HUES6 (cell line): ENCODE data around the gene CC2D2A.

Experiments
- H3K27ac ChIP-seq: 2 replicates; pipeline ENCODE4 v1.7.0; 2013; ENCODE audit warnings: low read depth, mild to moderate bottlenecking, low read length, inconsistent platforms
- H3K27me3 ChIP-seq: 2 replicates; pipeline ENCODE4 v1.6.1; 2013; ENCODE audit warnings: low read length; ENCODE audit not compliant: control insufficient read depth, insufficient read depth
- H3K36me3 ChIP-seq: 2 replicates; pipeline ENCODE4 v1.6.1; 2013; ENCODE audit warnings: low read length; ENCODE audit not compliant: control insufficient read depth, insufficient read depth
- H3K4me1 ChIP-seq: 2 replicates; pipeline ENCODE4 v1.6.1; 2013; ENCODE audit warnings: low read length; ENCODE audit not compliant: control insufficient read depth, insufficient read depth
- H3K4me3 ChIP-seq: 2 replicates; pipeline ENCODE4 v1.5.1; 2013; ENCODE audit warnings: low read depth, low read length
- H3K9ac ChIP-seq: one replicate; pipeline ENCODE4 v1.6.1; 2013; ENCODE audit warnings: mild to moderate bottlenecking, low read length
- H3K9me3 ChIP-seq: 2 replicates; pipeline ENCODE4 v1.6.1; 2013; ENCODE audit warnings: low read depth, low read length; ENCODE audit not compliant: control insufficient read depth, insufficient read depth

Gene CC2D2A

GRCh38 chr4:15469402-15470127, at the start of gene CC2D2A:
Gene CC2D2A (plus strand): TSS chr4:15469882. CDS start chr4:15475933, 6,051 bp downstream.
- H3K9ac ChIP-seq, result peak within 1 kb of the TSS; percentile 3
- H3K27me3 ChIP-seq, result no peaks in the 10 kb centered on the region
- H3K27ac ChIP-seq, result no peak within 1 kb of the TSS
- no peaks in the 10 kb centered on the region for H3K9me3 ChIP-seq
- H3K36me3 ChIP-seq, result no peaks in the 10 kb centered on the region
- H3K4me3 ChIP-seq, result peak within 1 kb of the TSS; percentile 51
- peaks cover 32% of the 10 kb centered on the region for H3K4me1 ChIP-seq

DNA sequence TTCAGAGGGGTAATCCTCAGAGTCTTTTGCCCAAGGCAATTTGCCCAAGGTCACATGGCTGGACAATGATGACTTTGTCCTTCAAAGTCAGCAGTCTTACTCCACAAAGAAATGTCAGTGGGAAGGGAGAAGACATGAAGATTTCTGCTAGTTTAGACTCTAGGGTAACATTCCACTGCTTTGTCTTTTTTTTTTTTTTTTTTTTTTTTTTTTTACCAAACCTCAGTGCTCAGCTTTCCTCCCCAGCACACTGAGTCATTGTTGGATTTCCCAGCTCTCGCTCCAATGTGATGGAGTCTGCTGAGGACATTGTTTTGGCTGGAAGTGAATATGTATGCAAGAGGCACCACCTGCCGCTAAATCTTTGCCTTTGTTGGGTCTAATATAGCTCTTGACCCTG, 49.0 kb upstream of the CC2D2A start:
- Histone ChIP-seq H3K4me1 (peaks cover 14% of the 10 kb centered on the region), H3K36me3 (no peaks in the 10 kb centered on the region), H3K4me3 (no peak overlapping the region), H3K9me3 (no peaks in the 10 kb centered on the region), H3K27ac (no peak overlapping the region), H3K27me3 (no peaks in the 10 kb centered on the region), H3K9ac (no peak overlapping the region)

GRCh38 chr4:15423285-15423711, 46.4 kb upstream of the CC2D2A start:
- no peaks in the 10 kb centered on the region for H3K27me3 ChIP-seq
- H3K36me3 ChIP-seq, result no peaks in the 10 kb centered on the region
- no peak overlapping the region for H3K9ac ChIP-seq
- no peak overlapping the region for H3K27ac ChIP-seq
- H3K9me3 ChIP-seq, result no peaks in the 10 kb centered on the region
- no peak overlapping the region for H3K4me3 ChIP-seq
- peaks cover 14% of the 10 kb centered on the region for H3K4me1 ChIP-seq

DNA sequence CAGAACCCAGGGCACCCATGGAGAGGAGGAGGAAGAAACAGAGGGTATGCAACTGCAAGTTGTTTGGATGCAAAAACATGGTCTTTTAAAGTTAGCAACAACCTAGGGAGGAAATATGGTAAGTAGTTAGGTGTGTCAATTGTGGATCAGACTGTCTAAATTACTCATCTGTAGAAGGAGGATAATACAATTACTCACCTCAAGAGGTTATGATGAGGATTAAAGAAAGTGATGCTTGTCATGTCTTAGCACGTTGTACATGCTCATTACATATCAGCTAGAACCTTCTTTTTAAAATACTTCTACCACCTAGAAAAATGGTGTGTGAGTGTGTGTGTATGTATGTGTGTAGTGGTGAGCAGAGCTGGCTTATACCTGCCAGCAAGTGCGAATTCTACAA, 44.2 kb upstream of the CC2D2A start:
- H3K4me3 ChIP-seq, result no peak overlapping the region
- no peak overlapping the region for H3K9ac ChIP-seq
- peaks cover 8% of the 10 kb centered on the region for H3K4me1 ChIP-seq
- H3K36me3 ChIP-seq, result no peaks in the 10 kb centered on the region
- H3K9me3 ChIP-seq, result no peaks in the 10 kb centered on the region
- no peak overlapping the region for H3K27ac ChIP-seq
- no peaks in the 10 kb centered on the region for H3K27me3 ChIP-seq

- Histone ChIP-seq H3K9ac (no peak overlapping the region), H3K9me3 (no peaks in the 10 kb centered on the region), H3K36me3 (no peaks in the 10 kb centered on the region), H3K27me3 (no peaks in the 10 kb centered on the region), H3K4me3 (no peak overlapping the region), H3K4me1 (no peaks in the 10 kb centered on the region), H3K27ac (no peak overlapping the region)
These were observed 42.5 kb upstream of the CC2D2A start for GRCh38 chr4:15427161-15427560.

DNA sequence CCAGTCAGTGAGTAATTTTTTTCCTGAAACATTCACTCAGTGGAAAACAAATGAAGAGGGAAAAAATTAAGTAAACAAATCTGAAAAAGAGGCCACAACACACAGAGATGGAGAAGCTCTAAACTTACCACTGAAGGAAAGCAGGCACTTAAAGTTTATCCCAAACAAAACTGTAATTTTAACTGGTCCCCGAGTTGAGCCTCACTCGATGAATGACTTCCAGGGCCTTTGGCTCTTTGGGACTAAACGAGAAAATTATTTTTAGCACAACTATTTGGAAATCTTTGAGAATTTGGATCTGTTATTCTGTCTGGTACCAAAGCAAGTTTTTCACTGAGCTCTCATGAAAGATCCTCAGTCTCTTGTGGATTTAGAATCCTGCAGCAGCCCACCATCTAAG, 42.0 kb upstream of the CC2D2A start, which contains the start of gene C1QTNF7:
TSS of gene C1QTNF7 (plus strand) at position 333 of the 400 bp plus-strand sequence. CDS start 7,711 bp downstream, outside the sequence.
- no peaks in the 10 kb centered on the region for H3K27me3 ChIP-seq
- H3K4me3 ChIP-seq, result no peak within 1 kb of the TSS
- H3K4me1 ChIP-seq, result no peaks in the 10 kb centered on the region
- H3K9me3 ChIP-seq, result no peaks in the 10 kb centered on the region
- no peak within 1 kb of the TSS for H3K9ac ChIP-seq
- H3K36me3 ChIP-seq, result no peaks in the 10 kb centered on the region
- no peak within 1 kb of the TSS for H3K27ac ChIP-seq

DNA sequence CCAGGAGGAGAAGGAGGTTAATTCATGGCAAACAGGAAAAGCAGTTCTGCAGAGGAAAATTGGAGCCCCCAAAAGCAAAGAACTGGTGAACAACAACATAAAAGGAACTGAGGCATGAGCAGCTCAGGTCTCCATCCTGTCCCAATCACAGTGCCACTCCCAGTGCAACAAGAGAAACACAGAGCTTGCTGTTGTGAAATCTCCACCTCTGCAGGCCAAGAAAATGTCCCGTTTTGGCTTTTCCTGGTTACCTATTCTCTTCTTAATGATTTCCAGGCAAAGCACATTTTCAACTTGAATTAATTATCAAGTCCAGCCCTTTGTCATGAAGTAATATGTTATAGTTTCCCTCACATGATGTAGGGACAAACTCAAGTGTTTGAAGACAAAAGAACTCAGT, 41.1 kb upstream of the CC2D2A start:
- Histone ChIP-seq H3K4me1 (no peaks in the 10 kb centered on the region), H3K27me3 (no peaks in the 10 kb centered on the region), H3K9ac (no peak overlapping the region), H3K9me3 (no peaks in the 10 kb centered on the region), H3K27ac (no peak overlapping the region), H3K36me3 (no peaks in the 10 kb centered on the region), H3K4me3 (no peak overlapping the region)

DNA sequence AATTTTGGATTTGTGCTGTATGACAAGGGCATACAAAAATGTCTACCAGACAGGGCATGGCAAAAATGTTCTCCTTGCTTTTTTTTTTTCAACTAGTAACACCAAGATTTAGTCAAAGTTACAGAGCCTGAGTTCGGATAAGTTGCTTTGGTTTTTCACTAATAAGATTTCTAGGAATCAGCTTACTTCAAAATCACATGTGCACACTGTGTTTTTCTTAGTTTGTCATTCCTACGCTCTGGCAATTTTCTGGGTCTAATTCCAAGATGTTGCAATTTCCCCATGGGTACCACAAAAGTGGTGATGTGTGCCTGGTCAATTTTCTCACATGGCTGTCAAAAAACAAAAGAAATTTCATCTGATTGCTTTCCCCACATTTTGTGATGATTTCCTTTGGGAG, 35.6 kb upstream of the CC2D2A start:
- no peak overlapping the region for H3K4me3 ChIP-seq
- no peak overlapping the region for H3K27ac ChIP-seq
- no peaks in the 10 kb centered on the region for H3K9me3 ChIP-seq
- no peak overlapping the region for H3K9ac ChIP-seq
- no peaks in the 10 kb centered on the region for H3K36me3 ChIP-seq
- H3K27me3 ChIP-seq, result no peaks in the 10 kb centered on the region
- no peaks in the 10 kb centered on the region for H3K4me1 ChIP-seq

DNA sequence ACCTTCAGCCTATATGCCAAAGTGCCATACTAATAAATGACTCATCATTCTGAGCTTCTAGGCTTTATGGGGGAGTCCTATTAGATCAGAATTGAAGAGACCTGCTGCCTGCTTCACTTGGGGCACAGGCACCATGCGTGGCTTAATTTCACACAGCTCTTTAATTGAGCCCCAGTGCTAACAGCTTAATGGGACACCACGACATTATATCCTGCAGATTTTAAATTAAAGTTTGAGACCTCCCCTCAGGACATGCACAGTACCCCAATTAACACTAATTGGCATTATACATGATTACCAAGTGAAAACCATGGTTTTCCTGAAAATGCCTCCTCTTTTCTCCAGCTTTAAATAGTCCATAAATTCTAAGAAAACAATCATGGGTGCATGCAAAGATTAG, 35.0 kb upstream of the CC2D2A start:
- H3K27ac ChIP-seq, result no peak overlapping the region
- H3K4me1 ChIP-seq, result no peaks in the 10 kb centered on the region
- no peaks in the 10 kb centered on the region for H3K27me3 ChIP-seq
- no peaks in the 10 kb centered on the region for H3K9me3 ChIP-seq
- no peak overlapping the region for H3K4me3 ChIP-seq
- H3K9ac ChIP-seq, result no peak overlapping the region
- no peaks in the 10 kb centered on the region for H3K36me3 ChIP-seq

GRCh38 chr4:15436513-15436912, 33.2 kb upstream of the CC2D2A start:
- Histone ChIP-seq H3K27me3 (no peaks in the 10 kb centered on the region), H3K36me3 (no peaks in the 10 kb centered on the region), H3K9me3 (no peaks in the 10 kb centered on the region), H3K4me1 (no peaks in the 10 kb centered on the region), H3K27ac (no peak overlapping the region), H3K4me3 (no peak overlapping the region), H3K9ac (no peak overlapping the region)

DNA sequence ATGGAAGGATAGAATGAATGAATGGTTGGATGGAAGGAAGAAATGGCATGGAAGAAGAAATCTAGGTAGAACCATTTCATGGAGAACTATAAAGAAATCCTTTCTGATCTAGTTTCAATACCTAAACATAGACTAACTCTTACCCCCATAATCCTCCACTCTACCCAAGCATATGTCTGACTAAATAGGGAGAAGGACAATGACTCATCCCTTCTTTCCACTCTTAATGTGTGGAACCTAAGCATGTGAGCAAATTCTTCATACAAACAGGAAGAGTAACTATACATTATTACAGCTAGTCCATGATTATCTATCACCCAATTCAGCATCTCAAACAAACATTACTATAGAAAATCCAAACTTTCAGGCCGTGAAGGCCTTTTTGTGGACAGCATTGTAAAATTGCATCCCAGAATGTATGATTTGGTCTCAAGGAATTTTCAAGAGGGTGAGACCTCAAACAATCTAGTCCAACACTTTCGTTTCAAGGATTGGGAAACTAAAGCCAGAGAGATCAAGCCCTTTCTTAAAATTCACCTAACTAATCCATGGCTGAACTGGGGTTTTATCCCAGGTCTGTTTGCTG, 30.6 kb upstream of the CC2D2A start:
- no peaks in the 10 kb centered on the region for H3K27me3 ChIP-seq
- H3K9me3 ChIP-seq, result peaks cover 5% of the 10 kb centered on the region; the same call in 1 of the 2 replicates
- H3K4me1 ChIP-seq, result no peaks in the 10 kb centered on the region
- H3K27ac ChIP-seq, result no peak overlapping the region
- no peaks in the 10 kb centered on the region for H3K36me3 ChIP-seq
- no peak overlapping the region for H3K9ac ChIP-seq
- H3K4me3 ChIP-seq, result no peak overlapping the region
